H1 (cell line): ENCODE measurements around the gene NMT2. TPM values are rescaled to one million over a fixed set of nuclear protein-coding genes. Genes with fewer than 3 reads are reported as not detected.

Experiments used
- CTCF ChIA-PET: fragments of 300-600 bp; sonication (Branson Sonifier 250); formaldehyde crosslinking; loops from one replicate; lab custom pipeline; 2021; ENCODE audit not compliant: partially characterized antibody; lab: Charles Lee
- POLR2A ChIA-PET: fragments of 300-600 bp; sonication (Branson Sonifier 250); formaldehyde crosslinking; loops from one replicate; lab custom pipeline; 2021; ENCODE audit warnings: inconsistent platforms; ENCODE audit not compliant: partially characterized antibody; lab: Charles Lee
- DNase-seq, 2 experiments: peaks; one replicate each; pipeline versions ENCODE4 v3.0.0 to v3.0.0-alpha.2; 2010 to 2022; ENCODE audit warnings: low spot score in 2 of 2, low read depth in 1 of 2, mixed read lengths in 1 of 2
- FAIRE-seq: peaks from 2 replicates; lab custom pipeline; 2011; peaks lifted over from hg19 to GRCh38; lab: Jason Lieb, UNC
- H2AFZ ChIP-seq: 2 replicates; pipeline ENCODE4 v1.8.1; 2012; ENCODE audit warnings: low read length, inconsistent platforms
- H2AK5ac ChIP-seq: 2 replicates; pipeline ENCODE4 v1.6.1; 2013; ENCODE audit warnings: low read depth, low read length
- H2BK120ac ChIP-seq: replicated peaks from 2 replicates; pipeline ENCODE3; 2013; ENCODE audit warnings: low read depth, low read length, inconsistent platforms
- H2BK12ac ChIP-seq: 2 replicates; pipeline ENCODE4 v1.6.1; 2013; ENCODE audit warnings: low read depth, low read length
- H2BK15ac ChIP-seq: 2 replicates; pipeline ENCODE4 v1.6.1; 2013; ENCODE audit warnings: low read length
- H2BK20ac ChIP-seq: 2 replicates; pipeline ENCODE4 v1.6.1; 2013; ENCODE audit warnings: low read length
- H2BK5ac ChIP-seq: 2 replicates; pipeline ENCODE4 v1.6.1; 2013; ENCODE audit warnings: low read depth, low read length
- H3K14ac ChIP-seq: 2 replicates; pipeline ENCODE4 v1.6.1; 2013; ENCODE audit warnings: inconsistent platforms; ENCODE audit not compliant: insufficient read length
- H3K18ac ChIP-seq: 2 replicates; pipeline ENCODE4 v1.6.1; 2013; ENCODE audit warnings: low read length; ENCODE audit errors: extremely low read depth
- H3K23ac ChIP-seq: 2 replicates; pipeline ENCODE4 v1.6.1; 2013; ENCODE audit warnings: inconsistent platforms; ENCODE audit not compliant: insufficient read length
- H3K23me2 ChIP-seq: 2 replicates; pipeline ENCODE4 v1.6.1; 2013; ENCODE audit warnings: low read depth, low read length
- H3K27ac ChIP-seq: 2 replicates; pipeline ENCODE4 v1.6.1; 2011; ENCODE audit warnings: low read depth, low read length, inconsistent platforms
- H3K27me3 ChIP-seq, 4 experiments: replicated peaks in 1 of 4; 1 replicate in 1 of 4; 2 replicates in 3 of 4; pipeline versions ENCODE4 v1.6.1 to v1.8.1; 2011 to 2013; ENCODE audit warnings: low read length in 3 of 4, mild to moderate bottlenecking in 3 of 4, inconsistent platforms in 2 of 4, mixed read lengths in 2 of 4, moderate library complexity in 1 of 4; ENCODE audit not compliant: control insufficient read depth in 3 of 4, insufficient read depth in 3 of 4; ENCODE audit errors: extremely low read depth in 1 of 4
- H3K36me3 ChIP-seq, 4 experiments: 2 replicates each; pipeline versions ENCODE4 v1.6.1 to v1.8.1; 2011 to 2013; ENCODE audit warnings: mild to moderate bottlenecking in 4 of 4, low read length in 3 of 4, moderate library complexity in 2 of 4, control low read depth in 1 of 4, inconsistent platforms in 1 of 4; ENCODE audit not compliant: insufficient read depth in 4 of 4, control insufficient read depth in 2 of 4
- H3K4ac ChIP-seq: replicated peaks from 2 replicates; pipeline ENCODE3; 2013; ENCODE audit warnings: low read length, low read depth, mixed read lengths, inconsistent platforms; ENCODE audit not compliant: insufficient read length
- H3K4me1 ChIP-seq, 4 experiments: replicated peaks in 1 of 4; 1 replicate in 1 of 4; 2 replicates in 3 of 4; pipeline versions ENCODE4 v1.6.1 to v1.8.1; 2011 to 2013; ENCODE audit warnings: low read length in 3 of 4, inconsistent platforms in 2 of 4, mixed read lengths in 1 of 4; ENCODE audit not compliant: insufficient read depth in 4 of 4, control insufficient read depth in 3 of 4
- H3K4me2 ChIP-seq, 2 experiments: 2 replicates each; pipeline versions ENCODE4 v1.6.1 to v1.8.1; 2011 to 2013; ENCODE audit warnings: low read depth in 2 of 2, low read length in 2 of 2, control low read depth in 1 of 2, inconsistent platforms in 1 of 2, mild to moderate bottlenecking in 1 of 2; ENCODE audit not compliant: insufficient read depth in 1 of 2
- H3K4me3 ChIP-seq, 4 experiments: fragments of 200-600, 300-600 bp in 1 of 4; sonication (generic), shearing (Covaris generic), sonication (Bioruptor Twin) in 1 of 4; 2 replicates each; pipeline versions ENCODE4 v1.5.1 to v1.8.1; 2011 to 2016; ENCODE audit warnings: low read length in 4 of 4, low read depth in 3 of 4, control low read depth in 2 of 4, inconsistent platforms in 2 of 4, mild to moderate bottlenecking in 2 of 4, mixed read lengths in 1 of 4, moderate library complexity in 1 of 4; ENCODE audit not compliant: insufficient read depth in 2 of 4; ENCODE audit errors: extremely low read depth in 1 of 4
- H3K56ac ChIP-seq: replicated peaks from 2 replicates; pipeline ENCODE3; 2013; ENCODE audit warnings: low read depth, mild to moderate bottlenecking, mixed read lengths, low read length, inconsistent platforms; ENCODE audit not compliant: insufficient read length
- H3K79me1 ChIP-seq: 2 replicates; pipeline ENCODE4 v1.6.1; 2013; ENCODE audit warnings: low read depth, low read length, control low read depth
- H3K79me2 ChIP-seq, 2 experiments: 2 replicates each; pipeline versions ENCODE4 v1.6.1 to v1.8.1; 2012 to 2013; ENCODE audit warnings: low read length in 2 of 2, mild to moderate bottlenecking in 2 of 2, inconsistent platforms in 1 of 2; ENCODE audit not compliant: insufficient read depth in 2 of 2, control insufficient read depth in 1 of 2
- H3K9ac ChIP-seq, 4 experiments: replicated peaks in 1 of 4; 1 replicate in 1 of 4; 2 replicates in 3 of 4; pipeline versions ENCODE4 v1.6.1 to v1.8.1; 2011 to 2013; ENCODE audit warnings: low read depth in 3 of 4, low read length in 3 of 4, control low read depth in 2 of 4, mild to moderate bottlenecking in 2 of 4, moderate library complexity in 2 of 4, inconsistent platforms in 1 of 4; ENCODE audit errors: extremely low read depth in 1 of 4
- H3K9me3 ChIP-seq, 2 experiments: 2 replicates each; pipeline versions ENCODE4 v1.6.1 to v1.8.1; 2012 to 2013; ENCODE audit warnings: mild to moderate bottlenecking in 2 of 2, moderate library complexity in 2 of 2, control low read depth in 1 of 2, inconsistent platforms in 1 of 2, low read depth in 1 of 2, low read length in 1 of 2, mixed read lengths in 1 of 2; ENCODE audit not compliant: insufficient read depth in 2 of 2
- H4K20me1 ChIP-seq, 2 experiments: replicated peaks in 1 of 2; 2 replicates each; pipeline versions ENCODE3 to v1.8.1; 2011 to 2013; ENCODE audit warnings: inconsistent platforms in 2 of 2, low read length in 2 of 2, mild to moderate bottlenecking in 1 of 2; ENCODE audit not compliant: insufficient read depth in 2 of 2, control insufficient read depth in 1 of 2
- H4K5ac ChIP-seq: 2 replicates; pipeline ENCODE4 v1.6.1; 2013; ENCODE audit warnings: low read length, low read depth, mixed read lengths, inconsistent platforms; ENCODE audit not compliant: insufficient read length
- H4K8ac ChIP-seq: 2 replicates; pipeline ENCODE4 v1.8.0; 2013; ENCODE audit warnings: mild to moderate bottlenecking, moderate library complexity, low read length, inconsistent platforms; ENCODE audit not compliant: insufficient read depth; ENCODE audit errors: extremely low read depth
- H4K91ac ChIP-seq: replicated peaks from 2 replicates; pipeline ENCODE3; 2013; ENCODE audit warnings: low read length, mixed read lengths, inconsistent platforms; ENCODE audit not compliant: insufficient read length
- BCL11A ChIP-seq, 2 experiments: IDR thresholded peaks; one replicate each; pipeline ENCODE4 v1.6.1; 2011; ENCODE audit warnings: low read depth in 2 of 2, low read length in 2 of 2, mild to moderate bottlenecking in 2 of 2
- BRCA1 ChIP-seq: IDR thresholded peaks from 2 replicates; pipeline ENCODE4 v1.6.1; 2012; ENCODE audit warnings: low read depth, low read length, improper control_type of control experiment
- CEBPB ChIP-seq: IDR thresholded peaks from 2 replicates; pipeline ENCODE4 v1.6.1; 2012; ENCODE audit warnings: low read depth, low read length
- GABPA ChIP-seq: IDR thresholded peaks from 2 replicates; pipeline ENCODE4 v1.6.1; 2011; ENCODE audit warnings: mild to moderate bottlenecking, low read length, moderate library complexity, borderline replicate concordance; ENCODE audit not compliant: insufficient read depth
- JUN ChIP-seq: IDR thresholded peaks from 2 replicates; pipeline ENCODE4 v1.6.1; 2011; ENCODE audit warnings: low read depth, mild to moderate bottlenecking, improper control_type of control experiment, low read length
- NRF1 ChIP-seq: IDR thresholded peaks from 2 replicates; pipeline ENCODE4 v1.6.1; 2011; ENCODE audit warnings: mild to moderate bottlenecking, low read depth, low read length, improper control_type of control experiment
- YY1 ChIP-seq: IDR thresholded peaks from 2 replicates; pipeline ENCODE4 v1.6.1; 2011; ENCODE audit warnings: low read depth, mild to moderate bottlenecking, low read length
- WGBS, 2 experiments: shearing (Covaris generic) in 1 of 2; methylation state at CpG; one replicate each; pipeline versions ENCODE4 v1.1.6 to v1.1.7; 2013 to 2015; ENCODE audit warnings: low lambda C conversion rate in 2 of 2, mixed read lengths in 2 of 2, inconsistent platforms in 1 of 2, low coverage in 1 of 2, missing lambda C conversion rate in 1 of 2; ENCODE audit not compliant: insufficient replicate concordance in 2 of 2, insufficient coverage in 1 of 2, insufficient read length in 1 of 2; ENCODE audit errors: extremely low coverage in 1 of 2, missing lambda C conversion rate in 1 of 2; 5-methylcytosine and 5-hydroxymethylcytosine counted together
- polyA plus RNA-seq, 7 experiments: library from polyadenylated mRNA; depleted of rRNA in 3 of 7; stranded (reverse) in 5 of 7; unstranded in 2 of 7; fragments of >200 nt in 5 of 7; fragments of 200-250 nt in 2 of 7; gene quantifications; 1 replicate in 5 of 7; 2 replicates in 1 of 7; 4 replicates in 1 of 7; pipeline versions ENCODE4 v1.2.1 to v1.2.3, GENCODE V29; 2011 to 2013; ENCODE audit warnings: missing spikeins in 2 of 7, mixed read lengths in 2 of 7
- total RNA-seq: library from RNA; stranded (reverse); fragmentation: NEBNext Ultra II Directional; extraction: Animal tissue kit (Norgen Biotek cat#: 25700); gene quantifications from 2 replicates; pipeline ENCODE4 v1.2.1, GENCODE V29; 2021

NMT2 gene
- total and polyA plus RNA-seq, 2 of the 8 experiments (the other 6 are each of a cell fraction or from before 2014, with no cell fraction given), result 4.4 to 15.4 TPM

DNA sequence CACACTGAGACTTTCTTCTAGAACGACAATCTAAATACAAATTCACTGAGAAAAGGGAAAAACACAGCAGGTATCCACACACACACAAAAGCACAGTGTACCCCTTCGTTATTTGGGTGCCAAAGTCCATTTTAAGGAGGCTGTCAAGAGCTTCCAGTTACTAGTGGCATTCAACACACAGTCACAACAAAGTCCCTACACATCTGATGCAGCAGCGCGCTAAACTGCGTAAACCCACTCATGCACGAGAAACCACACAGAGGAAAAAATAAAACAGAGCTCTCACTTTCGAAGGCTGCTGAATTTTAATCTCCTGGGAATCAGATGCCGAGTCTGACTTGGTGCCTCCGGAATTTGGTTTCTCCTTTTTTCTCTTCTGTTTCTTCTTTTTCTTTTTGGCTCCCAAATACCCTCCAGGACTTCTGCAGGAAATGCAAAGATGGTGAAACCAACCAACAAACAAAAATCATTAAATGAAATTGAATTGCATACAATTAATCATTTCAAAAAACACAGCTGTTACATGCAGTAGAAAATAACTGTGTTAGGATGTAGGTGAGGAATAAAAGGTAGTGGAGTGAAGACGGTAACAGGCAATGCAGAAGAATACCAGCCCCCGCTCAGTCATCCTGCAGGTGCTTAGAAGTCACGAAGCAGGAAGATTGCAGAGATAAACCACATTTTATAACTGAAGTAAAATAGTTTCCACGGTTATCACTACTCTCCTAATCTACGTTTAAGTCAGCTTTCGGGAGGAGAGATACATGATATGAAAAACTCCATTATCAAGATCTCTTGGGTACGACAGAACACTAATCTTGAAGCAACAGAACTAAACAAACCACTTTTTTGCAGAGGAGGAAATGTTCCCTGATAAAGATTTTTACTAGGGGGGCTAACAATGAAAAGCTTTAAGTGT lies 27.1 kb downstream of the NMT2 start:
- 0 out of 4 replicates have a peak, but pooled peaks cover 0 to 7% of the 10 kb centered on the region in 2 experiments for H3K79me2 ChIP-seq
- H2BK120ac ChIP-seq, result no peak overlapping the region
- 86% methylated on average over 16 of the region's 16 CpGs; no CpG with 5 or more reads in 1 of the 2 experiments for WGBS, 2 experiments
- no peak overlapping the region for H4K5ac ChIP-seq
- H3K56ac ChIP-seq, result no peak overlapping the region
- H3K4me3 ChIP-seq, result no peak overlapping the region
- no peak overlapping the region for H2AFZ ChIP-seq
- no peak overlapping the region; the same call in 1 of the 2 replicates for H3K27ac ChIP-seq
- no peak overlapping the region for H2BK15ac ChIP-seq
- H3K4ac ChIP-seq, result no peak overlapping the region
- DNase-seq, result no peak
- H3K23ac ChIP-seq, result no peak overlapping the region
- no peaks in the 10 kb centered on the region for H3K9me3 ChIP-seq
- no peak overlapping the region for H3K18ac ChIP-seq
- no peak for FAIRE-seq
- 0 out of 8 replicates have a peak, but pooled peaks cover 0 to 2% (median 0%) of the 10 kb centered on the region in 4 experiments for H3K36me3 ChIP-seq
- no peak overlapping the region for H3K14ac ChIP-seq
- peaks cover 4% of the 10 kb centered on the region; the same call in 1 of the 2 replicates for H3K79me1 ChIP-seq
- no peaks in the 10 kb centered on the region for H3K27me3 ChIP-seq
- H4K91ac ChIP-seq, result no peak overlapping the region
- ChIA-PET POLR2A (no interaction called here), CTCF (interaction anchor here (0.9 to 2.4 kb wide), 3 partner anchors 10 to 334 kb away, joined by 3 to 7 read pairs (median 6); no protein-coding TSS in a partner anchor)
- no peak overlapping the region for H2BK20ac ChIP-seq
- H3K23me2 ChIP-seq, result no peaks in the 10 kb centered on the region
- peaks cover 0 to 2% of the 10 kb centered on the region in 2 experiments for H4K20me1 ChIP-seq
- TF ChIP-seq GABPA, result no peak
- no peak for TF ChIP-seq BRCA1
- no peak for TF ChIP-seq YY1
- no peak for TF ChIP-seq BCL11A (IDR thresholded peaks at IDR 0.05; ENCODE audit: low read depth in 2 of 2, low read length in 2 of 2)
- TF ChIP-seq CEBPB, result no peak
- TF ChIP-seq JUN, result no peak
- TF ChIP-seq NRF1, result no peak
- no peak overlapping the region for H4K8ac ChIP-seq
- no peak overlapping the region for H2BK12ac ChIP-seq
- H2AK5ac ChIP-seq, result no peak overlapping the region
- H2BK5ac ChIP-seq, result no peak overlapping the region
- H3K9ac ChIP-seq, result no peak overlapping the region
- no peak overlapping the region for H3K4me2 ChIP-seq
- no peaks in the 10 kb centered on the region; a peak in 1 of 7 replicates for H3K4me1 ChIP-seq
